ENCODE measurements around the gene CUEDC2. TPM values are rescaled to one million over a fixed set of nuclear protein-coding genes. Genes with fewer than 3 reads are reported as not detected.

The CUEDC2 gene
- total RNA-seq, 1 donor from 2014 or later: 72.9 TPM

- H3K27ac Mint-ChIP-seq (ENCODE audit: unreplicated experiment): peak overlapping the region; percentile 57
- H3K27me3 Mint-ChIP-seq (ENCODE audit: unreplicated experiment): peaks cover 10% of the 10 kb centered on the region
- peak overlapping the region; percentile 96 for H3K4me3 Mint-ChIP-seq (ENCODE audit: unreplicated experiment)
- DNase-seq (ENCODE audit: low spot score): no peak
- no peaks in the 10 kb centered on the region for H3K36me3 Mint-ChIP-seq (ENCODE audit: low read depth, unreplicated experiment)
- H3K4me1 Mint-ChIP-seq (ENCODE audit: unreplicated experiment): peaks cover 34% of the 10 kb centered on the region
- H3K9me3 Mint-ChIP-seq (ENCODE audit: unreplicated experiment): no peaks in the 10 kb centered on the region
- no peak for TF ChIP-seq CTCF (IDR thresholded peaks at IDR 0.05; ENCODE audit: unreplicated experiment)
These were observed 786 bp downstream of the CUEDC2 start for GRCh38 chr10:102431452-102432124.

- Mint-ChIP-seq H3K4me1 (ENCODE audit: unreplicated experiment) (peaks cover 16% of the 10 kb centered on the region), H3K4me3 (ENCODE audit: unreplicated experiment) (no peak overlapping the region), H3K27ac (ENCODE audit: unreplicated experiment) (no peak overlapping the region), H3K27me3 (ENCODE audit: unreplicated experiment) (peaks cover 8% of the 10 kb centered on the region), H3K9me3 (ENCODE audit: unreplicated experiment) (no peaks in the 10 kb centered on the region), H3K36me3 (ENCODE audit: low read depth, unreplicated experiment) (peaks cover 2% of the 10 kb centered on the region)
- no peak for TF ChIP-seq CTCF (IDR thresholded peaks at IDR 0.05; ENCODE audit: unreplicated experiment)
- DNase-seq (ENCODE audit: low spot score): no peak
These were observed 2.9 kb downstream of the CUEDC2 start for GRCh38 chr10:102429468-102429867.

- no peak for TF ChIP-seq CTCF (IDR thresholded peaks at IDR 0.05; ENCODE audit: unreplicated experiment)
- DNase-seq (ENCODE audit: low spot score): no peak
- Mint-ChIP-seq H3K4me3 (ENCODE audit: unreplicated experiment) (no peak overlapping the region), H3K9me3 (ENCODE audit: unreplicated experiment) (no peaks in the 10 kb centered on the region), H3K36me3 (ENCODE audit: low read depth, unreplicated experiment) (peaks cover 8% of the 10 kb centered on the region), H3K27me3 (ENCODE audit: unreplicated experiment) (peaks cover 7% of the 10 kb centered on the region), H3K27ac (ENCODE audit: unreplicated experiment) (no peak overlapping the region), H3K4me1 (ENCODE audit: unreplicated experiment) (peaks cover 13% of the 10 kb centered on the region)
These were observed 5.5 kb downstream of the CUEDC2 start for GRCh38 chr10:102426803-102427287.

- no peak for TF ChIP-seq CTCF (IDR thresholded peaks at IDR 0.05; ENCODE audit: unreplicated experiment)
- DNase-seq (ENCODE audit: low spot score): no peak
- no peak overlapping the region for H3K27ac Mint-ChIP-seq (ENCODE audit: unreplicated experiment)
- H3K9me3 Mint-ChIP-seq (ENCODE audit: unreplicated experiment): no peaks in the 10 kb centered on the region
- peaks cover 12% of the 10 kb centered on the region for H3K4me1 Mint-ChIP-seq (ENCODE audit: unreplicated experiment)
- H3K4me3 Mint-ChIP-seq (ENCODE audit: unreplicated experiment): no peak overlapping the region
- H3K27me3 Mint-ChIP-seq (ENCODE audit: unreplicated experiment): peaks cover 8% of the 10 kb centered on the region
- H3K36me3 Mint-ChIP-seq (ENCODE audit: low read depth, unreplicated experiment): peaks cover 8% of the 10 kb centered on the region
These were observed 6.9 kb downstream of the CUEDC2 start for GRCh38 chr10:102425444-102425843.

GRCh38 chr10:102424916-102425315, 7.5 kb downstream of the CUEDC2 start:
- H3K36me3 Mint-ChIP-seq (ENCODE audit: low read depth, unreplicated experiment): peaks cover 8% of the 10 kb centered on the region
- H3K9me3 Mint-ChIP-seq (ENCODE audit: unreplicated experiment): no peaks in the 10 kb centered on the region
- no peak overlapping the region for H3K27ac Mint-ChIP-seq (ENCODE audit: unreplicated experiment)
- H3K4me1 Mint-ChIP-seq (ENCODE audit: unreplicated experiment): peaks cover 12% of the 10 kb centered on the region
- no peak for DNase-seq (ENCODE audit: low spot score)
- H3K27me3 Mint-ChIP-seq (ENCODE audit: unreplicated experiment): peaks cover 8% of the 10 kb centered on the region
- TF ChIP-seq CTCF (IDR thresholded peaks at IDR 0.05; ENCODE audit: unreplicated experiment): no peak
- no peak overlapping the region for H3K4me3 Mint-ChIP-seq (ENCODE audit: unreplicated experiment)
